ENCODE measurements around the gene MYBPC1.

- TF ChIP-seq CTCF (conservative IDR thresholded peaks at IDR 0.05) = no peak
- no peak for TF ChIP-seq EZH2 (IDR thresholded peaks at IDR 0.05; ENCODE audit: low read depth)
Observed at GRCh38 chr12:101634724-101635123, 40.0 kb downstream of the MYBPC1 start.
